ENCODE results near the gene S1PR3.

Gene S1PR3

GRCh38 chr9:89010526-89011111, 19.4 kb downstream of the S1PR3 start:
- DNase-seq = no peak

- no peak for DNase-seq
Observed at GRCh38 chr9:89011683-89012082, 20.4 kb downstream of the S1PR3 start.

GRCh38 chr9:89012294-89013042, 21.2 kb downstream of the S1PR3 start:
- no peak for DNase-seq

- DNase-seq = no peak
Observed at GRCh38 chr9:89013660-89014059, 22.4 kb downstream of the S1PR3 start.

- no peak for DNase-seq
Observed at GRCh38 chr9:89014153-89014552, 22.9 kb downstream of the S1PR3 start.

GRCh38 chr9:89015336-89015735, 24.1 kb downstream of the S1PR3 start:
- no peak for DNase-seq

GRCh38 chr9:89020754-89021153, 29.5 kb downstream of the S1PR3 start:
- no peak for DNase-seq

- no peak for DNase-seq
Observed at GRCh38 chr9:89021154-89021803, 30.0 kb downstream of the S1PR3 start.

GRCh38 chr9:89022001-89022759, 30.9 kb downstream of the S1PR3 start:
- DNase-seq = no peak

- DNase-seq = no peak
Observed at GRCh38 chr9:89022902-89023301, 31.6 kb downstream of the S1PR3 start.

GRCh38 chr9:89023740-89024139, 32.5 kb downstream of the S1PR3 start:
- DNase-seq = no peak

GRCh38 chr9:89024727-89025126, 33.5 kb downstream of the S1PR3 start:
- no peak for DNase-seq

- DNase-seq = no peak
Observed at GRCh38 chr9:89025553-89025952, 34.3 kb downstream of the S1PR3 start.

- DNase-seq = no peak
Observed at GRCh38 chr9:89026876-89027275, 35.6 kb downstream of the S1PR3 start.

- DNase-seq = no peak
Observed at GRCh38 chr9:89029788-89030187, 38.5 kb downstream of the S1PR3 start.

- no peak for DNase-seq
Observed at GRCh38 chr9:89032173-89032572, 40.9 kb downstream of the S1PR3 start.

- DNase-seq = no peak
Observed at GRCh38 chr9:89032661-89033060, 41.4 kb downstream of the S1PR3 start.

GRCh38 chr9:89036383-89036782, 45.1 kb downstream of the S1PR3 start:
- no peak for DNase-seq

GRCh38 chr9:89036891-89037290, 45.6 kb downstream of the S1PR3 start:
- no peak for DNase-seq

- DNase-seq = no peak
Observed at GRCh38 chr9:89037346-89037745, 46.1 kb downstream of the S1PR3 start.

GRCh38 chr9:89037891-89038290, 46.6 kb downstream of the S1PR3 start:
- no peak for DNase-seq

GRCh38 chr9:89038382-89039103, 47.3 kb downstream of the S1PR3 start:
- DNase-seq = no peak

- no peak for DNase-seq
Observed at GRCh38 chr9:89039104-89039465, 47.8 kb downstream of the S1PR3 start.

Data from NCI-H748 treated with DMSO at 0.1 percent for 48 hours (cell line).